GM21515 (cell line): ENCODE measurements around the gene HCRTR1.
A peak's percentile ranks its signal among the peaks of the same experiment; 100 is the strongest.

Source experiments
- ATAC-seq: cut with Tn5 transposase; IDR thresholded peaks from one replicate; pipeline ENCODE4 v1.9.1; 2021; ENCODE audit not compliant: unreplicated experiment

The HCRTR1 gene

GRCh38 chr1:31596737-31597097, 20.8 kb upstream of the HCRTR1 start:
- no peak for ATAC-seq

- ATAC-seq: no peak
Observed at GRCh38 chr1:31598980-31599379, 18.5 kb upstream of the HCRTR1 start.

GRCh38 chr1:31600641-31601040, 16.8 kb upstream of the HCRTR1 start:
- ATAC-seq: no peak

- no peak for ATAC-seq
Observed at GRCh38 chr1:31602081-31602480, 15.4 kb upstream of the HCRTR1 start.

- ATAC-seq: peak; percentile 85
Observed at GRCh38 chr1:31605908-31606427, 11.5 kb upstream of the HCRTR1 start.

- no peak for ATAC-seq
Observed at GRCh38 chr1:31607360-31607759, 10.1 kb upstream of the HCRTR1 start.

GRCh38 chr1:31609514-31610118, 7.9 kb upstream of the HCRTR1 start:
- no peak for ATAC-seq

GRCh38 chr1:31614414-31615005, 3.0 kb upstream of the HCRTR1 start:
- ATAC-seq: no peak

- ATAC-seq: no peak
Observed at GRCh38 chr1:31615414-31615813, 2.1 kb upstream of the HCRTR1 start.

GRCh38 chr1:31615939-31616338, 1.6 kb upstream of the HCRTR1 start:
- ATAC-seq: no peak

- ATAC-seq: no peak
Observed at GRCh38 chr1:31617916-31618746, 642 bp downstream of the HCRTR1 start.

GRCh38 chr1:31618916-31619846, 1.7 kb downstream of the HCRTR1 start:
- ATAC-seq: no peak

- ATAC-seq: no peak
Observed at GRCh38 chr1:31620631-31621497, 3.4 kb downstream of the HCRTR1 start.

- ATAC-seq: no peak
Observed at GRCh38 chr1:31621498-31621820, 4.0 kb downstream of the HCRTR1 start.

- ATAC-seq: no peak
Observed at GRCh38 chr1:31621847-31622730, 4.6 kb downstream of the HCRTR1 start.

- ATAC-seq: no peak
Observed at GRCh38 chr1:31623365-31623764, 5.9 kb downstream of the HCRTR1 start.

GRCh38 chr1:31624309-31624708, 6.8 kb downstream of the HCRTR1 start:
- no peak for ATAC-seq

GRCh38 chr1:31624731-31625514, 7.4 kb downstream of the HCRTR1 start:
- ATAC-seq: no peak
